ENCODE results near the gene ALK.

Gene ALK

DNA sequence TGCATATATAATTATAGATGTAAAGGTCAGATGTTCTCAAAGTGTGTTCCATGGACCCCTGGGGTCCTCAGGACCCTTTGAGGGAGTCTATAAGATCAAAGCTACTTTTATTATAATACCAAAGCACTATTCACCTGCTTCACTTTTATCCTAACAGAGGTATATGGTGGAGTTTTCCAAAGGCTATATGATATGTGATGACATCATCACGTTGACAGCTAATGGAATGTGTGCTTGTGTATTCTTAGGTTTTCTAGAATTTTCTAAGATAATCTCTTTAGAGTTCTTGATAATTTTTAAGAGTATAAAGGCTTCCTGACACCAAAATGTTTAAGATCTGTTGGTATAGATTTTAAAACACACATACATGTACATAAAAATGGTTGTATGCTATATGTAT lies 10.4 kb upstream of the ALK start:
- in situ Hi-C loops (cut with HindIII; ENCODE audit: low sequenced_read_pairs): no loop called here
- DNase-seq (ENCODE audit: low read depth): no peak
- H3K4me3 ChIP-seq (ENCODE audit: low read depth, low read length): no peak overlapping the region
- TF ChIP-seq, protein P1, sequence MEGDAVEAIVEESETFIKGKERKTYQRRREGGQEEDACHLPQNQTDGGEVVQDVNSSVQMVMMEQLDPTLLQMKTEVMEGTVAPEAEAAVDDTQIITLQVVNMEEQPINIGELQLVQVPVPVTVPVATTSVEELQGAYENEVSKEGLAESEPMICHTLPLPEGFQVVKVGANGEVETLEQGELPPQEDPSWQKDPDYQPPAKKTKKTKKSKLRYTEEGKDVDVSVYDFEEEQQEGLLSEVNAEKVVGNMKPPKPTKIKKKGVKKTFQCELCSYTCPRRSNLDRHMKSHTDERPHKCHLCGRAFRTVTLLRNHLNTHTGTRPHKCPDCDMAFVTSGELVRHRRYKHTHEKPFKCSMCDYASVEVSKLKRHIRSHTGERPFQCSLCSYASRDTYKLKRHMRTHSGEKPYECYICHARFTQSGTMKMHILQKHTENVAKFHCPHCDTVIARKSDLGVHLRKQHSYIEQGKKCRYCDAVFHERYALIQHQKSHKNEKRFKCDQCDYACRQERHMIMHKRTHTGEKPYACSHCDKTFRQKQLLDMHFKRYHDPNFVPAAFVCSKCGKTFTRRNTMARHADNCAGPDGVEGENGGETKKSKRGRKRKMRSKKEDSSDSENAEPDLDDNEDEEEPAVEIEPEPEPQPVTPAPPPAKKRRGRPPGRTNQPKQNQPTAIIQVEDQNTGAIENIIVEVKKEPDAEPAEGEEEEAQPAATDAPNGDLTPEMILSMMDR (IDR thresholded peaks at IDR 0.05; ENCODE audit: low read depth, low read length, missing control alignments): no peak

DNA sequence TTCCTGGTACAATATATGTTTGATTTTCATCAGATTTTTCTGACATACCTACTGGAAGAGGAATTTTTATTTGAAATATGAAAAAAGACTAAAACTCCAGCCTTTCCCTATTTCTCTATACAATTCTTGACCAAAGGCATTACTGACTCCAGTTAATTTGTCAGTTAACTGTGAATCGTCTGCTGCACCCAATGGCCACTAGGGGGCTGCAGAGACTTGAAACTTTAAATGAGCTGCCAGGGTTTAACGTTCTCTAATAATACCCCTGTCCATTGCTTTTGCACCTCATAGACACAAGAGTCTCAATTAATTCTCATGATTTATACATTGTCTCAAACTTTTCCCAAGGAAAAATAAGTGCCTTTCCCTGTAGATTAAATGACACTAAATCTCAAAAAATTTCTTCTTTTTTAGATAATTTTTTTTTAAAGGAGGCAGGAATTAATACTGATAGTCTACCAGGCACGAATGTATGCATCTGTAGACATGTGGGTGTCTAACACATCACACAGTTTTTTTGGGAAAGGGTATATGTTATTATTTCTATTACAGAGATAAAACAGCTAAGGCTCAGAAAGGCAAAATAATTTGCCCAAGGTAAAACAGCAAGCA lies 1.8 kb upstream of the ALK start:
- H3K4me3 ChIP-seq (ENCODE audit: low read depth, low read length): no peak overlapping the region
- DNase-seq (ENCODE audit: low read depth): peak; percentile 47
- TF ChIP-seq, protein P1 (IDR thresholded peaks at IDR 0.05; ENCODE audit: low read depth, low read length, missing control alignments): peak; percentile 96
- in situ Hi-C loops (cut with HindIII; ENCODE audit: low sequenced_read_pairs): no loop called here

DNA sequence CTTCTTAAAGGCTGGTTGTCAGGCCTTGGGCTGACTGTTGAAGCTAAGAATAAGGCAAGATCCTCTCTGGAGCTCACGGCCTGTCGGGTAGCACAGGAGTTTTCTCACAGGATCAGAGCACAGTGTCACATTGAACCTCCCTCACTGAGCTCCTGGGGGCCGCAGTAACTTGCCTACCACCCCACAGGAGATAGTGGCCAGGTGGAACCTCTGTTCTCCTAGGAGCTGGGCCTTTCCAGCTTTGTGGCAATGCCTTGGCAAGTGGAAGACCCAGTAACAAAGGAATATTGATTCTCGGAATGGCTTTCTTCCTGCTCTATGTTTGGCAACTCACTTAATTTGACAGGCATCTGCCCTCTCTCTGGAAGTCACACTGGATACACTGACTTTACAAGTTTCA lies 1.2 kb upstream of the ALK start:
- TF ChIP-seq, protein P1 (IDR thresholded peaks at IDR 0.05; ENCODE audit: low read depth, low read length, missing control alignments): no peak
- no peak overlapping the region for H3K4me3 ChIP-seq (ENCODE audit: low read depth, low read length)
- DNase-seq (ENCODE audit: low read depth): no peak
- in situ Hi-C loops (cut with HindIII; ENCODE audit: low sequenced_read_pairs): no loop called here

DNA sequence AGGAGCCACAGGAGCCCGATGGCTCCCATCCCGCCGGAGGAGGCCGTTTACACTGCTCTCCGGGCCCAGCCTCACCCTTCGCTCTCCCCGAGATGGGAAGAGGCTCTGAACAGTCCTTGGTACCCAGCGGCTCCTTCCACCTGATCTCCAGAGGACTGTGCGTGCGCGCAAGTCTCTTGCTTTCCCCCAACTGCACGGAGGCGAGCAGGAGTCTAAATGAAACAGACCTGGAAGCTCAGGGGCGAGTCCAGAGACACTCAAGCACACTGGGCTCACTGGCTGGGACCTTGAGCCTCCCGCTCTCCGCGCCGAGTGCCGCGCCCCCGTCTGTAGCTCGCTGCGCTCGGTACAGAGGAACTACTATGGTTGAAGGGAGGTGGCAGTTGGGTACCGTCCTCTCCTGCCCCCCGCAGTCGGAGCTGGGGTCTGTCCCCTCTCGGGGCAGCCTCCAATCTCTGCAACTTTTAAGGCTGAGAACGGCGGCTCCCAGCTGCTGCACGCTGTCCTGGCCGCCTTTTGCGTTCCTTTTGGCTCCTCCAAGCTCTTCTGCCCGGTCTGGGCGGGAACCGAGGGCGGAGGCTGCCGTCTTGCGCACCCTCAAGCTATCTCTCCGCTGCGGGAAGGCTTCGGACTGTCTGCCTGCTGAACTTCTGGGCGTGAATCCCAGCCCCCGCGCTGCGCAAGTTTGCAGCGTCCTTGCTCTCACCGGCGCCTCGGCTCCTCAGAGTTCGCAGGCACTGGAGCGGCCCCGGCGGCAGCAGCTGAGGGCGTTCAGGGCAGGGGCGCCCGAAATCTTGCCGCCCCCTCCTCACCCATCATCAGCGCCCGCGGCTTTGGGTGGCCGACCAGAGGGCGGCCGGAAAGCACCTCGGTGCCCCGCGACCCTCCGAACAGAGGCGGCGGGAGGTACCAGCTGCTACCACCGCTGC lies 491 bp downstream of the ALK start:
- in situ Hi-C loops (cut with HindIII; ENCODE audit: low sequenced_read_pairs): no loop called here
- H3K4me3 ChIP-seq (ENCODE audit: low read depth, low read length): peak overlapping the region; percentile 30
- no peak for DNase-seq (ENCODE audit: low read depth)
- TF ChIP-seq, protein P1 (IDR thresholded peaks at IDR 0.05; ENCODE audit: low read depth, low read length, missing control alignments): no peak

DNA sequence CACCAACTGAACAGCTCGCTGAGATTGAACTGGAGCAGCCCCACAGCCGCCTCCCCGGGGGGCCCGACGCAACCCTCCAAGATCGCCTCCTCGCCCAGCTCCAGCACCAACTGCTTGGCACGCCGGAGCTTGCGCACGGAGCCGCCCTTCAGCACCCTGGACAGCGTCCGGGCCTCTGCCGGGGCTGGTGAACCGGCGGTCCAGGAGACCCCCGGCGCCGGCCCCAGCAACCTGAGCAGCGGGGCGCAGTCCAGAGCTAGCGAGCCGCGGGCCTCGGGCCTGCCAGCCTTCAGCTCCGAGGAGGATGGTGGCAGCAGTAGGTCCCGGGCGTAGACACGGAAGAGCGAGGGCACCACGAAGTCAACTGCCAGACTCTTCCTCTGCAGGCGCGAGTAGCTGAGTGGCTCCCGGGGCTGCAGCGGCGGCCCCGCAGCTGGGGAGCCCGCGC lies 1.2 kb downstream of the ALK start:
- in situ Hi-C loops (cut with HindIII; ENCODE audit: low sequenced_read_pairs): no loop called here
- no peak for DNase-seq (ENCODE audit: low read depth)
- peak overlapping the region; percentile 30 for H3K4me3 ChIP-seq (ENCODE audit: low read depth, low read length)
- TF ChIP-seq, protein P1 (IDR thresholded peaks at IDR 0.05; ENCODE audit: low read depth, low read length, missing control alignments): no peak

DNA sequence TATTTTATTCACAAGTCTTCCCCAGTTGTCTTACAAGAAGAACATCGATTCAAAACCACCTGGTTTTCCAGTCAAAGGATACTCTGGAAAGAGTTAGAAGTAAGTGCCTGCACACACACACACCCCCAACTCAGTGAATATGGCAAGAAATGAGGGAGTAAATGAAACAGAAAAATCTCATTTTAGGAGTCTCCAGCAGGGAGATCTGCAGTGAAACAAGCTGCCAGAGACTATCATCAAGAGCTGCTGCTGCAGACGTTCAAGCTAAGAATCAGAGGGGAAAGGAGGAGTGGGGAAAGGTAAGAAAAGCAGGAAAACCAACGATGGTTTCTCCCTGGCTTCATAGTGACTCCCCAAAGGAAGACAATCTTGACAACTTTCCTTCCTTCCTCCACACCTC lies 2.4 kb downstream of the ALK start:
- DNase-seq (ENCODE audit: low read depth): no peak
- TF ChIP-seq, protein P1 (IDR thresholded peaks at IDR 0.05; ENCODE audit: low read depth, low read length, missing control alignments): no peak
- no peak overlapping the region for H3K4me3 ChIP-seq (ENCODE audit: low read depth, low read length)
- in situ Hi-C loops (cut with HindIII; ENCODE audit: low sequenced_read_pairs): no loop called here

Data from astrocyte of the cerebellum (primary cell).